ENCODE data around the gene CFAP52.
"Not testable (repeated sequence)": the region's sequence is repeated elsewhere in the genome, so short reads cannot be mapped to it uniquely, and the experiment has no call there.

Gene CFAP52

DNA sequence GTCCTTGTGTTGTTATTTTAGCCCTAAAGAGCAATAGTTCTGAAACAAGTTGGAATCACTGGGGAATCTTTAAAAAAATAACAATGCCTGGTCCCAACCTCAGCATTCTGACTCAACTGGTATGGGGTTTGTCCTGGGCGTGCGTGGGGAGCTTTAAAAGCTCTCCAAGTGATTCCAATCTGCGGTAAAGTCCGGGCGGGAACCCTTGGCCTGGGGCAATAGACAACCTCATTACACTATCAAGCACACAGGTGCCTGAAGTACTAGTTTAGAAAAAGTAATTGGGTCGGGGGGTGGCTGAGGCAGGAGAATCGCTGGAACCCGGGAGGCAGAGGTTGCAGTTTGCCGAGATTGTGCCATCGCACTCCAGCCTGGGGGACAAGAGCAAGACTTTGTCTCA, 5.2 kb upstream of the CFAP52 start:
- no peak for DNase-seq (ENCODE audit: low read depth)

DNA sequence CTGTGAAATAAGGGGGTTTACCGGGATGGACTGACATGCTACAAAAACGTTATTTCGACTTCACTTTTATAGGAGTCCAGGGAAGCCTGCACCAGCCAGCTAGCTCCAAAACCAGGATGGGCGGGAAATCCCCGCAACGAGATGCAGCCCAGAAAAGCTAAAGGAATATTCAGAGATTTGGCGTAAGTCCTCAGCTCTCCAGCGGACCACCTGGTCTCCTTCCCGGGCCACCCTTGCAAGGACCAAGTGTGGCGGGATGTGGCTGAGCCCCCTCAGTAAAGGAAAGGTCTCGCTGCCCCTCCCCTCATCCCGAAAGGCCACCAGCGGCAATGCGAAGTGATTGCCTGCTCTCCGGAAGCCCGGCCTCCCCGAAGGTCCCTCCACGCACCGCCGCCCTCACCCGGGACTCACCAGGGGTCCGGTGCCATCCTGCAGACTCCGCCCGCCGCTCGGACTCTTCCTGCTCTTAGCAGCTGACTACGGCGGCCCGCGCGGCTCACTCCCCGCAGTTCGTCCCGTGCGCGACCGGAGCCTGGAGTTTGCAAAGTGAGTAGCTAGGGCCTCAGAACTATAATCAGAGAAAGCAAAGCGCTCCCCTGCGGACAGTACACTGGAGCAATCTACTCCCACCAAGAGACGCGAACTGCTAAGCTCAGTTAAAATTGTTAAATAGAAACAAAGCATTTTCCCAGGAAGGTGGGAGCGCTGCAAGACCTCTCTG, 901 bp upstream of the CFAP52 start, which contains the start of gene STX8:
Gene STX8, minus strand, starts transcription at position 440 of the 721 bp plus-strand sequence. Its CDS starts 12 bp downstream, at position 428.
- DNase-seq (ENCODE audit: low read depth): peak; percentile 67

DNA sequence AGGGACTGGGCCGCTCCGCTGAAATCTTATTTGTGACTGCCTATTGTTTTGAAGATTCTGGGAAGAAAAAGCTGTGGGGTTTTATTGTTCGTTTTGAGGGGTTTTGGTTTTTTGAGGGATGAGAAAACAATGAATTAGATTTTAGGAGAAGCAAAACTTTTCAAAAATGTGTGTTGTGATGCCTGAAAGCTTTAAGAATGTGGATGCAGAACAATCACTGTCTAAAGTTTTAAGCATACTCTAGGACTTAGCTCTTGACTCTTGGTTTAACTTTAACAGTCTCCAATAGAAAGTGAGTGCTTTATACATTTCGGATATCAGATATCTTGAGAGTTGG, 899 bp downstream of the CFAP52 start:
- DNase-seq (ENCODE audit: low read depth): no peak

GRCh38 chr17:9587969-9588656, 11.7 kb downstream of the CFAP52 start:
- DNase-seq (ENCODE audit: low read depth): no peak

GRCh38 chr17:9594065-9594464, 17.6 kb downstream of the CFAP52 start:
- no peak for DNase-seq (ENCODE audit: low read depth)

DNA sequence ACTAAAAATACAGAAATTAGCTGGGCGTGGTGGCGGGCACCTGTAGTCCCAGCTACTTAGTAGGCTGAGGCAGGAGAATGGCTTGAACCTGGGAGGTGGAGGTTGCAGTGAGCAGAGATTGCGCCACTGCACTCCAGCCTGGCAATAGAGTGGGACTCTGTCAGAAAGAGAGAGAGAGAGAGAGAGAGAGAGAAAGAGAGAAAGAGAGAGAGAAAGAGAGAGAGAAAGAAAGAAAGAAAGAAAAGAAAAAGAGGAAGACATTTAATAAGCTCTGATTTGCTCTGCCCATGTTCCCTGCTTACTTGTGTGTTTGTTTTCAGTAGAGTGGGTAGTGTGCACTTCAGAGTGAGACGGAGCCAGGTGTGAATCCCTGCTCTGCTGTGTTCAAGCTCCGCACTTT, 21.2 kb downstream of the CFAP52 start:
- DNase-seq (ENCODE audit: low read depth): not testable (repeated sequence)

DNA sequence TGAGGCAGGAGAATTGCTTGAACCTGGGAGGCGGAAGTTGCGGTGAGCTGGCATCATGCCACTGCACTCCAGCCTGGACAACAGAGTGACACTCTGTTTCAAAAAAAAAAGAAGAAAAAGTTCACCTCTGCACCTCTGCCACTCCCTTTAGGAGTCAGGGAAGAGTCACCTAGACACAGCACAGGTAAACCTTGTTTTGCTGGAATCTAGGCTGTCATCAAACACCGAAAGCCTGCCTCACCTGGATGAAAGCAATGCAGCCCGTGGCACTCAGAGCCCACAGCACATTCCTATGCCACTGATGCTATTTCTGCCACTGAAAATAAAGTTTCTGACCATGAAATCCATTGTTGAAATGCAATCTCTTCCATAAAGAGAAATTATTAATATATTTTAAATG, 22.2 kb downstream of the CFAP52 start:
- no peak for DNase-seq (ENCODE audit: low read depth)

DNA sequence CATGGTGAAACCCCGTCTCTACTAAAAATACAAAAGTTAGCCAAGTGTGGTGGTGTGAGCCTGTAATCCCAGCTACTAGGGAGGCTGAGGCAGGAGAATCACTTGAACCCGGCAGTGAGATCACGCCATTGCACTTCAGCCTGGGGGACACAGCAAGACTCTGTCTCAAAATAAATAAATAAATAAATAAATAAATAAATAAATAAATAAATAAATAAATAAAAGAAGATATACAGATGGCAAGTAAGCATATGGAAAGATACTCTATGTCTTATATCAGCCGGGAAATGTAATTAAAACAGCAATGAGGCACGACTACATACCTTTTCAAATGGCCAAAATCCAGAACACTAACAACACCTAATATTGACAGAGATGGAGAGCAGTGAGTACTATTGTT, 28.1 kb downstream of the CFAP52 start:
- not testable (repeated sequence) for DNase-seq (ENCODE audit: low read depth)

GRCh38 chr17:9606453-9606852, 30.0 kb downstream of the CFAP52 start:
- no peak for DNase-seq (ENCODE audit: low read depth)

- DNase-seq (ENCODE audit: low read depth): not testable (repeated sequence)
These were observed 30.6 kb downstream of the CFAP52 start for GRCh38 chr17:9607058-9607457.

- DNase-seq (ENCODE audit: low read depth): no peak
These were observed 35.1 kb downstream of the CFAP52 start for GRCh38 chr17:9611557-9611956.

DNA sequence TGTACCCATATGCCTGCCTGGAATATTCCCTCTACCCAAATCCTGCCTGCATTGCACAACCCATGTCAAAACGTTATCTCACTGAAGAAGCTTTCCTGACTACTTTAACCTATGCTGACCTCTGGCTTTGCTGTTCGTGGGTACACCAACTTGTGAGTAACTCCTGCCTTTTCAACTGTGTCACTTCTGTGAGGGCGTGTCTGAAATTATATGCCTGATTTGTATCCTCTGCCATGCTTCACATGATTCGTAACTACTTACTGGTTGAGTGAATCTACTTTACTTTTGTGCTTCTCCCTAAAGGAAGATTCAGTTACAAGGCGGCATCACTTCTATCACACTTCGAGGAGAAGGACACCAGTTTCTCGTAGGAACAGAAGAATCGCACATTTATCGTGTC, 35.6 kb downstream of the CFAP52 start:
- DNase-seq (ENCODE audit: low read depth): no peak

GRCh38 chr17:9615486-9615885, 39.0 kb downstream of the CFAP52 start:
- no peak for DNase-seq (ENCODE audit: low read depth)

DNA sequence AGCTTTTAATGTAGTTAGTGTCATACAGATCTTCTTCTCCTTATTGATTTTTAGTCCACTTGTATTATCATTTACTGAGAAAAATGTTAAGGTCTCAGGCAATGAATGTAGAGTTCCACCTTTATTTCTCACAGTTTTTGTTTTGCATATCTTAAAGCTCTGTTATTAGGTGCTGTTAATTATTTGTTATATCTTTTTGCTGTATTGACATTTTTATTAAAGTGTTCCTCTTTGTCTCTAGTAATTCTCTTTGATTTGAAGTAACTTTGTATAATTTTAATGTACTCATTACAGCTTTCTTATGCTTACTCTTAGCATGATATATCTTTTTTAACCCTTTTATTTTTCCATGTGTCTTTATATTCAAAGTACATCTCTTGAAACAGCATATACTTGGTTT, 46.5 kb downstream of the CFAP52 start:
- DNase-seq (ENCODE audit: low read depth): no peak

DNA sequence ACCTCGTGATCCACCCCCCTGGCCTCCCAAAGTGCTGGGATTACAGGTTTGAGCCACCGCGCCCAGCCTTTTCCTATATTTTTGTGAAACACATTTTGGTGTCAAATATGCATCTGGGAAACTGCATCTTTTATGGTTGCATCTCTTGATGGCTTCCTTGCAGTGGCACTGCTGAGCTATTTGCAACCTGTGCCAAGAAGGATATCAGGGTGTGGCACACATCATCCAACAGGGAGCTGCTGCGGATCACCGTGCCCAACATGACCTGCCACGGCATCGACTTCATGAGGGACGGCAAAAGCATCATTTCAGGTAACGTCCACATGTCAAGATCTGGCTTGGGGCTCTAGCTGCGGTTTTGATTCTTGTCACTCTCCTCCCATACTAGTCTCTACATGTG, 52.1 kb downstream of the CFAP52 start:
- no peak for DNase-seq (ENCODE audit: low read depth)

DNA sequence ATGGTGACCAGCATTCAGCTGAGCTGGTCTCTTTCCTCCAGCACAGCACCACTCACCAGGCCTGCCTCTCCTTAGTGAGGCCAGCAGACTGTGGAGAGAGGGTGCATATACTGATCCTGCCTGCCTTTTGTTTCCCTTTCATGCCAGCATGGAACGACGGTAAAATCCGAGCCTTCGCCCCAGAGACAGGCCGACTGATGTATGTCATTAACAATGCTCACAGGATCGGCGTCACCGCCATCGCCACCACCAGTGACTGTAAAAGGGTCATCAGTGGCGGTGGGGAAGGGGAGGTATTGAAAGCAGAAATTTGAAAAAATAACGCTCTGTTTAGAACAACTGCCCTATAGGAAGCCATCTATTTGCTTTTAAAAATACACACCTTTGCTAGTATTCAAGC, 56.3 kb downstream of the CFAP52 start:
- DNase-seq (ENCODE audit: low read depth): no peak

DNA sequence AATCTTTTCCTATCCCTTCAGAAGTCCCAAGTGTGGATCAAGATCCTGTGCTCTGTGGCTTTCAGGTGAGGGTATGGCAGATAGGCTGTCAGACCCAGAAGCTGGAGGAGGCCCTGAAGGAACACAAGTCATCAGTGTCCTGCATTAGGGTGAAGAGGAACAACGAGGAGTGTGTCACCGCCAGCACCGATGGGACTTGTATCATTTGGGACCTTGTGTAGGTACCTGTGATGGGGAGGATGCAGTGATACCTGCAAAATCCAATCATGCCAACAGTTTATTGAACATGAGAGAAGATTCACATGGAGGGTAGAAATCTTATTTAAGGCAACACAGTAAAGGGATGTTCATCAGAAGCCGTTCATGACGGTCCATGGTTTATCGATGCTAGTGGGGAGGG, 58.9 kb downstream of the CFAP52 start:
- DNase-seq (ENCODE audit: low read depth): no peak

GRCh38 chr17:9636501-9636900, 60.1 kb downstream of the CFAP52 start:
- no peak for DNase-seq (ENCODE audit: low read depth)

- not testable (repeated sequence) for DNase-seq (ENCODE audit: low read depth)
These were observed 63.9 kb downstream of the CFAP52 start for GRCh38 chr17:9640388-9640787.

DNA sequence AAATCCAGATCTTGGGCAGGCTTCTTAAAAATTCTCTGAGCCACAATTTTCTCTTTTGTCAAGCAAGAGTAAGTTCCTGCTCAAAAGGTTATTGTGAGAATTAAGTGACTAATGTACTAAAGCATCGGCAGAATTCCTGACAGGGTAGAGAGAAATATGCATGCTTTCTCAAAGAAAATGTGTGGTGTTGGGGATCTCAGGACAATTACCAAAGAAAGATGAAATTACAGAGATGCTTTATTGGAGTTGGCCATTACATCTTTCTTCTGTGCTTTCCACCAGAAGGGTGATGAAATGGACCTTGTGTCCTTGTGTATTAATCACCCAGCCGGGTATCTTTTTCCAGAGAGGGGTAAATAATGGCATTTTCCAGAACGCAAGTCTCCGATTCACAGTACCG, 67.2 kb downstream of the CFAP52 start:
- no peak for DNase-seq (ENCODE audit: low read depth)

DNA sequence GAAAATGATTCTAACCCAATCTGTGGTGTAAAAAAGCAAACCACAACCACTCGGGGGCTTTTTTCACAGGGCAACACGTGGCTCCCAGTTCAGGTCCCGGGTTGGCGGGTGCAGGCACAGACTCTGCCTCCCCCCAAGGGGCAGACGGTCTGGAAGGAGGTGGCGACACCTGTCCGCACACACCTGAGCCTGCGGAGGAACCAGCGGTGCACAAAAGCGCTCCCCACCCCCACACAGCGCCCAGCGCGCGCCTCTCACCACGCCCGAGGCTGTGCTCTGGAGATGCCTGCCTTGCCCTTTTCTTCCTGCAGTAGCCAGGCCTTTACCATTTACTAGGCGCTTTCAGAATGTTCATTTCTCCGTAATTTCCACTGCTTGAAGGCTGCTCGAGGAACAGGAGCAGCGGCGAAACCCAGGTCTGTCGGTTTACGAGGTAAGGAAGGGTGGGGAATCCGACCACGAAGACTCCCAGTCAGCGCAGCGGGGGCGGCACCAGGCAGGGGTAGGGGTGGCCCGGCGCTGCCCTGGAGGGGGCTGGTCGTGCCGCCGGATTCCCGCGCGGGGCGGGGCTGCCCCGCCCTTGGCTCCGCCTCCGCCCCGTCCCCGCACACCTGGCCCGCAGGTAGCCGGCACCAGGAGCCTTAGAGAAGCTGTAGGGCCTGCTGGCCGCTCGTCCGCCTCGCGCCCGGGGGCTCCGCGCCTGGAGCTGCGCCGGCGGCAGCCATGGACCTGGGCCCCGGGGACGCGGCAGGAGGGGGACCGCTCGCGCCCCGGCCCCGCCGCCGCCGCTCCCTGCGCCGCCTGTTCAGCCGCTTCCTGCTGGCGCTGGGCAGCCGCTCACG, 68.7 kb downstream of the CFAP52 start, which contains the start of gene USP43:
Gene USP43, plus strand, starts transcription at position 608 of the 842 bp plus-strand sequence. Its CDS starts 116 bp downstream, at position 724.
- DNase-seq (ENCODE audit: low read depth): no peak

DNA sequence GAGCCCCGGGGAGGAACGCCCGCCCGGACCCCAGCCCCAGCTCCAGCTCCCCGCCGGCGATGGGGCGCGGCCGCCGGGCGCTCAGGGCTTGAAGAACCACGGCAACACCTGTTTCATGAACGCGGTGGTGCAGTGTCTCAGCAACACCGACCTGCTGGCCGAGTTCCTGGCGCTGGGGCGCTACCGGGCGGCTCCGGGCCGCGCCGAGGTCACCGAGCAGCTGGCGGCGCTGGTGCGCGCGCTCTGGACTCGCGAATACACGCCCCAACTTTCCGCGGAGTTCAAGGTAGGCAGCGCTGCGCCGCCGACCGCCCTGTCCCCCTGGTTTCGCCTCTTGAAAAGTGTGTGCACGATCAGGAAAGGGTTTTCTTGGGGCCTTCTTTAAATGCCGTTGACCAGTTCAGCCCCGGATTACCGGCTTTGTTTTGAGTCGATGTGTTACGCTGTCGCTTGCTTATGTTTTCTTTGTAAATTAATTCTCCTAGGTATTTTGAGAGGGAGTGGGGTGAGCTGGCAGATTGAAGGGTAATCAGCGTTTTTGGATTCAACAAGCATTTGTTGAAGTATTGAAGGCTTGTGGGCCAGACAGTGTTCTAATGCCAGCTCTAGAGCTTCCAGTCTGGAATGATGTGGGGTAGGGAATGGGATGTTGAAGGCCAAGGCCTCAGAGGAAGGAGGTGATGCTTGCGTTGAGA, 69.6 kb downstream of the CFAP52 start:
- DNase-seq (ENCODE audit: low read depth): no peak
